ENCODE results near the gene RTF1. TPM values are rescaled to one million over a fixed set of nuclear protein-coding genes. Genes with fewer than 3 reads are reported as not detected.
"Not testable (repeated sequence)": the region's sequence is repeated elsewhere in the genome, so short reads cannot be mapped to it uniquely, and the experiment has no call there.

The RTF1 gene
- total RNA-seq, 1 donor, result 40.5 TPM

GRCh38 chr15:41469644-41470043, 52.7 kb downstream of the RTF1 start:
- not testable (repeated sequence) for H3K4me3 ChIP-seq (ENCODE audit: low read length); H3K4me1 ChIP-seq (ENCODE audit: insufficient read depth, low read length); H3K27me3 ChIP-seq (ENCODE audit: insufficient read depth, low read length); H3K9me3 ChIP-seq (ENCODE audit: low read depth, low read length)

GRCh38 chr15:41473418-41473817, 56.5 kb downstream of the RTF1 start:
- H3K9me3 ChIP-seq (ENCODE audit: low read depth, low read length), result no peaks in the 10 kb centered on the region
- no peaks in the 10 kb centered on the region for H3K27me3 ChIP-seq (ENCODE audit: insufficient read depth, low read length)
- no peaks in the 10 kb centered on the region for H3K4me1 ChIP-seq (ENCODE audit: insufficient read depth, low read length)

GRCh38 chr15:41474436-41474835, 57.5 kb downstream of the RTF1 start:
- Histone ChIP-seq H3K9me3 (ENCODE audit: low read depth, low read length) (no peaks in the 10 kb centered on the region), H3K27me3 (ENCODE audit: insufficient read depth, low read length) (no peaks in the 10 kb centered on the region), H3K4me1 (ENCODE audit: insufficient read depth, low read length) (no peaks in the 10 kb centered on the region), H3K4me3 (ENCODE audit: low read length) (no peak overlapping the region)

More at GRCh38 chr15:41473418-41473817, 56.5 kb downstream of the RTF1 start:
- no peak overlapping the region for H3K4me3 ChIP-seq (ENCODE audit: low read length)

- Histone ChIP-seq H3K9me3 (ENCODE audit: low read depth, low read length) (no peaks in the 10 kb centered on the region), H3K27me3 (ENCODE audit: insufficient read depth, low read length) (no peaks in the 10 kb centered on the region), H3K4me1 (ENCODE audit: insufficient read depth, low read length) (no peaks in the 10 kb centered on the region), H3K4me3 (ENCODE audit: low read length) (no peak overlapping the region)
Observed at GRCh38 chr15:41474941-41475340, 58.0 kb downstream of the RTF1 start.

GRCh38 chr15:41476416-41477048, 59.6 kb downstream of the RTF1 start:
- no peak overlapping the region for H3K4me3 ChIP-seq (ENCODE audit: low read length)
- no peaks in the 10 kb centered on the region for H3K4me1 ChIP-seq (ENCODE audit: insufficient read depth, low read length)
- no peaks in the 10 kb centered on the region for H3K9me3 ChIP-seq (ENCODE audit: low read depth, low read length)
- no peaks in the 10 kb centered on the region for H3K27me3 ChIP-seq (ENCODE audit: insufficient read depth, low read length)

GRCh38 chr15:41480396-41481140, 63.7 kb downstream of the RTF1 start:
- H3K9me3 ChIP-seq (ENCODE audit: low read depth, low read length), result no peaks in the 10 kb centered on the region
- H3K4me3 ChIP-seq (ENCODE audit: low read length), result no peak overlapping the region
- no peaks in the 10 kb centered on the region for H3K27me3 ChIP-seq (ENCODE audit: insufficient read depth, low read length)
- peaks cover 17% of the 10 kb centered on the region for H3K4me1 ChIP-seq (ENCODE audit: insufficient read depth, low read length)

- Histone ChIP-seq H3K27me3 (ENCODE audit: insufficient read depth, low read length) (no peaks in the 10 kb centered on the region), H3K9me3 (ENCODE audit: low read depth, low read length) (no peaks in the 10 kb centered on the region), H3K4me3 (ENCODE audit: low read length) (no peak overlapping the region), H3K4me1 (ENCODE audit: insufficient read depth, low read length) (peaks cover 17% of the 10 kb centered on the region)
Observed at GRCh38 chr15:41482110-41482877, 65.4 kb downstream of the RTF1 start.

GRCh38 chr15:41483115-41483514, 66.2 kb downstream of the RTF1 start:
- Histone ChIP-seq H3K9me3 (ENCODE audit: low read depth, low read length) (no peaks in the 10 kb centered on the region), H3K4me1 (ENCODE audit: insufficient read depth, low read length) (peaks cover 17% of the 10 kb centered on the region), H3K27me3 (ENCODE audit: insufficient read depth, low read length) (no peaks in the 10 kb centered on the region), H3K4me3 (ENCODE audit: low read length) (no peak overlapping the region)

- no peak overlapping the region for H3K4me3 ChIP-seq (ENCODE audit: low read length)
- no peaks in the 10 kb centered on the region for H3K27me3 ChIP-seq (ENCODE audit: insufficient read depth, low read length)
- H3K9me3 ChIP-seq (ENCODE audit: low read depth, low read length), result no peaks in the 10 kb centered on the region
- peaks cover 17% of the 10 kb centered on the region for H3K4me1 ChIP-seq (ENCODE audit: insufficient read depth, low read length)
Observed at GRCh38 chr15:41483519-41483918, 66.6 kb downstream of the RTF1 start.

- H3K27me3 ChIP-seq (ENCODE audit: insufficient read depth, low read length), result no peaks in the 10 kb centered on the region
- peaks cover 17% of the 10 kb centered on the region for H3K4me1 ChIP-seq (ENCODE audit: insufficient read depth, low read length)
- no peaks in the 10 kb centered on the region for H3K9me3 ChIP-seq (ENCODE audit: low read depth, low read length)
Observed at GRCh38 chr15:41484937-41485625, 68.2 kb downstream of the RTF1 start.

GRCh38 chr15:41486286-41486685, 69.4 kb downstream of the RTF1 start:
- Histone ChIP-seq H3K4me3 (ENCODE audit: low read length) (no peak overlapping the region), H3K9me3 (ENCODE audit: low read depth, low read length) (no peaks in the 10 kb centered on the region), H3K27me3 (ENCODE audit: insufficient read depth, low read length) (peaks cover 3% of the 10 kb centered on the region), H3K4me1 (ENCODE audit: insufficient read depth, low read length) (peaks cover 17% of the 10 kb centered on the region)

More at GRCh38 chr15:41484937-41485625, 68.2 kb downstream of the RTF1 start:
- H3K4me3 ChIP-seq (ENCODE audit: low read length), result no peak overlapping the region

GRCh38 chr15:41487381-41487780, 70.5 kb downstream of the RTF1 start:
- H3K4me1 ChIP-seq (ENCODE audit: insufficient read depth, low read length), result peaks cover 17% of the 10 kb centered on the region
- peaks cover 14% of the 10 kb centered on the region for H3K27me3 ChIP-seq (ENCODE audit: insufficient read depth, low read length)
- no peaks in the 10 kb centered on the region for H3K9me3 ChIP-seq (ENCODE audit: low read depth, low read length)
- no peak overlapping the region for H3K4me3 ChIP-seq (ENCODE audit: low read length)

- Histone ChIP-seq H3K4me3 (ENCODE audit: low read length) (no peak overlapping the region), H3K27me3 (ENCODE audit: insufficient read depth, low read length) (peaks cover 18% of the 10 kb centered on the region), H3K9me3 (ENCODE audit: low read depth, low read length) (no peaks in the 10 kb centered on the region), H3K4me1 (ENCODE audit: insufficient read depth, low read length) (peaks cover 19% of the 10 kb centered on the region)
Observed at GRCh38 chr15:41487802-41488201, 70.9 kb downstream of the RTF1 start.

- Histone ChIP-seq H3K4me1 (ENCODE audit: insufficient read depth, low read length) (peaks cover 17% of the 10 kb centered on the region), H3K4me3 (ENCODE audit: low read length) (no peak overlapping the region), H3K27me3 (ENCODE audit: insufficient read depth, low read length) (peaks cover 24% of the 10 kb centered on the region), H3K9me3 (ENCODE audit: low read depth, low read length) (no peaks in the 10 kb centered on the region)
Observed at GRCh38 chr15:41489641-41490040, 72.7 kb downstream of the RTF1 start.

GRCh38 chr15:41490355-41490754, 73.5 kb downstream of the RTF1 start:
- no peak overlapping the region for H3K4me3 ChIP-seq (ENCODE audit: low read length)
- peaks cover 31% of the 10 kb centered on the region for H3K27me3 ChIP-seq (ENCODE audit: insufficient read depth, low read length)
- H3K9me3 ChIP-seq (ENCODE audit: low read depth, low read length), result no peaks in the 10 kb centered on the region
- H3K4me1 ChIP-seq (ENCODE audit: insufficient read depth, low read length), result peaks cover 24% of the 10 kb centered on the region
